ENCODE data around the gene CDH4. TPM values are rescaled to one million over a fixed set of nuclear protein-coding genes. Genes with fewer than 3 reads are reported as not detected.

CDH4 gene
- total and polyA plus RNA-seq, 2 donors from 2014 or later = 1.1 TPM; not detected in 1

- FAIRE-seq (no peak), DNase-seq (peak in 1 of 5 donors; percentile 55)
- intact Hi-C loops (cut with DNase I) = no loop called here
- Histone ChIP-seq H3K36me3 (ENCODE audit: control insufficient read depth in 2 of 3, insufficient read depth in 3 of 3, low read length in 3 of 3) (no peaks in the 10 kb centered on the region), H3K4me3 (ENCODE audit: low read length in 3 of 3) (no peak overlapping the region), H3K4me1 (ENCODE audit: control insufficient read depth in 2 of 3, insufficient read depth in 2 of 3, low read depth in 1 of 3, low read length in 3 of 3) (no peaks in the 10 kb centered on the region), H3K27me3 (ENCODE audit: control insufficient read depth, insufficient read depth, low read length) (no peaks in the 10 kb centered on the region), H3K27ac (ENCODE audit: low read depth in 2 of 2, low read length in 2 of 2) (no peak overlapping the region), H3K9me3 (ENCODE audit: control insufficient read depth in 2 of 3, insufficient read depth in 1 of 3, low read length in 3 of 3) (no peaks in the 10 kb centered on the region), H3K9ac (ENCODE audit: low read length in 3 of 3) (no peak overlapping the region)
- no peak for TF ChIP-seq CTCF (IDR thresholded peaks at IDR 0.05; ENCODE audit: borderline replicate concordance, extremely low read depth, insufficient read depth)
Observed at GRCh38 chr20:61816606-61817460, 564.8 kb downstream of the CDH4 start.

DNA sequence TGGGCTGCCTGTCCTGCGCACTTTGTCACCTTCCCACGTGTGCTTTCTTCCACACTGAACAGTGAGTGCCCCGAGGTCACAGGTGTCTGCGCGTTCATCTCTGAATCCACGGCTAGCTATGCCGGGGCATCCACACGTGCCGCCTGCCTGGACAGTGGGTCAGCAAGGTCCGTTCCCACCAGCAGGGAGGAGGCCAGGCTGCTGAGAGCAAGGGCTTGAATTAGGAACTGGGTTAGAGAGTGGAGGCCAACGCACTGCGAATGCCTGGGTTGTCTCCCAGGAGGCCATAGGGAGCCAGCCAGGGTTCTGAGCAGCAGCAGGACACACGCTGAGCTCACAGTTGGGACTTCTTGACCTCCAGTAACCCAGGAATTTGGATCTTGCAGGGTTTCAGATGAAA lies 565.5 kb downstream of the CDH4 start:
- no peak for TF ChIP-seq CTCF (IDR thresholded peaks at IDR 0.05; ENCODE audit: borderline replicate concordance, extremely low read depth, insufficient read depth)
- intact Hi-C loops (cut with DNase I) = no loop called here
- Histone ChIP-seq H3K4me3 (ENCODE audit: low read length in 3 of 3) (no peak overlapping the region), H3K4me1 (ENCODE audit: control insufficient read depth in 2 of 3, insufficient read depth in 2 of 3, low read depth in 1 of 3, low read length in 3 of 3) (peaks cover 0 to under 1% (median 0%) of the 10 kb centered on the region in 3 donors), H3K27me3 (ENCODE audit: control insufficient read depth, insufficient read depth, low read length) (no peaks in the 10 kb centered on the region), H3K9ac (ENCODE audit: low read length in 3 of 3) (no peak overlapping the region), H3K27ac (ENCODE audit: low read depth in 2 of 2, low read length in 2 of 2) (no peak overlapping the region), H3K9me3 (ENCODE audit: control insufficient read depth in 2 of 3, insufficient read depth in 1 of 3, low read length in 3 of 3) (no peaks in the 10 kb centered on the region), H3K36me3 (ENCODE audit: control insufficient read depth in 2 of 3, insufficient read depth in 3 of 3, low read length in 3 of 3) (no peaks in the 10 kb centered on the region)
- no peak for FAIRE-seq
- DNase-seq = peak in 1 of 5 donors; percentile 61

- H3K9ac ChIP-seq (ENCODE audit: low read length in 3 of 3) = no peak overlapping the region
- no peak for FAIRE-seq
- intact Hi-C loops (cut with DNase I) = no loop called here
- no peaks in the 10 kb centered on the region for H3K36me3 ChIP-seq (ENCODE audit: control insufficient read depth in 2 of 3, insufficient read depth in 3 of 3, low read length in 3 of 3)
- H3K27me3 ChIP-seq (ENCODE audit: control insufficient read depth, insufficient read depth, low read length) = no peaks in the 10 kb centered on the region
- no peak overlapping the region for H3K27ac ChIP-seq (ENCODE audit: low read depth in 2 of 2, low read length in 2 of 2)
- H3K4me1 ChIP-seq (ENCODE audit: control insufficient read depth in 2 of 3, insufficient read depth in 2 of 3, low read depth in 1 of 3, low read length in 3 of 3) = peaks cover 0 to 2% (median 0%) of the 10 kb centered on the region in 3 donors
- TF ChIP-seq CTCF (IDR thresholded peaks at IDR 0.05; ENCODE audit: borderline replicate concordance, extremely low read depth, insufficient read depth) = no peak
- no peaks in the 10 kb centered on the region for H3K9me3 ChIP-seq (ENCODE audit: control insufficient read depth in 2 of 3, insufficient read depth in 1 of 3, low read length in 3 of 3)
- DNase-seq = peak in 1 of 5 donors; percentile 53
- no peak overlapping the region for H3K4me3 ChIP-seq (ENCODE audit: low read length in 3 of 3)
Observed at GRCh38 chr20:61818746-61819573, 566.9 kb downstream of the CDH4 start.

Data from kidney (tissue), 14 donors.